ENCODE results near the gene CCDC24. TPM values are rescaled to one million over a fixed set of nuclear protein-coding genes. Genes with fewer than 3 reads are reported as not detected.

The CCDC24 gene
- total and polyA plus RNA-seq, 9 of the 15 experiments (the other 6 are each of a cell fraction or from before 2014, with no cell fraction given): 0.31 to 4.5 (median 1.5) TPM

GRCh38 chr1:43974443-43975248 lies 16.8 kb upstream of the CCDC24 start, which contains the start of gene ATP6V0B (continued):
- TF ChIP-seq, protein P1, sequence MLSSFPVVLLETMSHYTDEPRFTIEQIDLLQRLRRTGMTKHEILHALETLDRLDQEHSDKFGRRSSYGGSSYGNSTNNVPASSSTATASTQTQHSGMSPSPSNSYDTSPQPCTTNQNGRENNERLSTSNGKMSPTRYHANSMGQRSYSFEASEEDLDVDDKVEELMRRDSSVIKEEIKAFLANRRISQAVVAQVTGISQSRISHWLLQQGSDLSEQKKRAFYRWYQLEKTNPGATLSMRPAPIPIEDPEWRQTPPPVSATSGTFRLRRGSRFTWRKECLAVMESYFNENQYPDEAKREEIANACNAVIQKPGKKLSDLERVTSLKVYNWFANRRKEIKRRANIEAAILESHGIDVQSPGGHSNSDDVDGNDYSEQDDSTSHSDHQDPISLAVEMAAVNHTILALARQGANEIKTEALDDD (IDR thresholded peaks at IDR 0.05): no peak
- TF ChIP-seq GABPB1 (CRISPR knock-in tag; IDR thresholded peaks at IDR 0.05): peak; percentile 85
- TF ChIP-seq NFE2L1 (tag; IDR thresholded peaks at IDR 0.05; ENCODE audit: borderline replicate concordance, low read depth): no peak
- no peak for TF ChIP-seq POLR3A (IDR thresholded peaks at IDR 0.05; ENCODE audit: borderline replicate concordance, extremely low read depth, insufficient read depth, insufficient read length)
- TF ChIP-seq GABPA (tag; conservative IDR thresholded peaks at IDR 0.05; ENCODE audit: low read depth): peak; percentile 72
- no peak for TF ChIP-seq ZNF217 (CRISPR knock-in tag; IDR thresholded peaks at IDR 0.05)
- peak; percentile 77; the same call in 1 of the 2 replicates for TF ChIP-seq GTF2F1 (IDR thresholded peaks at IDR 0.05; ENCODE audit: low read depth, low read length)
- no peak for TF ChIP-seq ZNF445 (CRISPR knock-in tag; IDR thresholded peaks at IDR 0.05; ENCODE audit: low read depth)
- peak; percentile 90 for TF ChIP-seq SUPT5H (IDR thresholded peaks at IDR 0.05)
- no peak for TF ChIP-seq ZNF764 (CRISPR knock-in tag; IDR thresholded peaks at IDR 0.05; ENCODE audit: low read depth)
- TF ChIP-seq, protein P2, sequence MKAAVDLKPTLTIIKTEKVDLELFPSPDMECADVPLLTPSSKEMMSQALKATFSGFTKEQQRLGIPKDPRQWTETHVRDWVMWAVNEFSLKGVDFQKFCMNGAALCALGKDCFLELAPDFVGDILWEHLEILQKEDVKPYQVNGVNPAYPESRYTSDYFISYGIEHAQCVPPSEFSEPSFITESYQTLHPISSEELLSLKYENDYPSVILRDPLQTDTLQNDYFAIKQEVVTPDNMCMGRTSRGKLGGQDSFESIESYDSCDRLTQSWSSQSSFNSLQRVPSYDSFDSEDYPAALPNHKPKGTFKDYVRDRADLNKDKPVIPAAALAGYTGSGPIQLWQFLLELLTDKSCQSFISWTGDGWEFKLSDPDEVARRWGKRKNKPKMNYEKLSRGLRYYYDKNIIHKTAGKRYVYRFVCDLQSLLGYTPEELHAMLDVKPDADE (conservative IDR thresholded peaks at IDR 0.05; ENCODE audit: control insufficient read depth, low read depth, low read length): peak; percentile 99
- no peak for TF ChIP-seq ZFP30 (CRISPR knock-in tag; IDR thresholded peaks at IDR 0.05; ENCODE audit: borderline replicate concordance)
- TF ChIP-seq ZNF766 (CRISPR knock-in tag; conservative IDR thresholded peaks at IDR 0.05): peak; percentile 73; the same call in 1 of the 2 replicates
- no peak for TF ChIP-seq ZFPM2 (CRISPR knock-in tag; IDR thresholded peaks at IDR 0.05)
- peak; percentile 76 for TF ChIP-seq POLR2B (IDR thresholded peaks at IDR 0.05; ENCODE audit: low read depth, partially characterized antibody)
- TF ChIP-seq EGR1 (conservative IDR thresholded peaks at IDR 0.05): peak; percentile 90
- TF ChIP-seq, protein P3, sequence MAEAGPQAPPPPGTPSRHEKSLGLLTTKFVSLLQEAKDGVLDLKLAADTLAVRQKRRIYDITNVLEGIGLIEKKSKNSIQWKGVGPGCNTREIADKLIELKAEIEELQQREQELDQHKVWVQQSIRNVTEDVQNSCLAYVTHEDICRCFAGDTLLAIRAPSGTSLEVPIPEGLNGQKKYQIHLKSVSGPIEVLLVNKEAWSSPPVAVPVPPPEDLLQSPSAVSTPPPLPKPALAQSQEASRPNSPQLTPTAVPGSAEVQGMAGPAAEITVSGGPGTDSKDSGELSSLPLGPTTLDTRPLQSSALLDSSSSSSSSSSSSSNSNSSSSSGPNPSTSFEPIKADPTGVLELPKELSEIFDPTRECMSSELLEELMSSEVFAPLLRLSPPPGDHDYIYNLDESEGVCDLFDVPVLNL (CRISPR knock-in tag; IDR thresholded peaks at IDR 0.05; ENCODE audit: low read depth): peak; percentile 90
- TF ChIP-seq ZNF717 (CRISPR knock-in tag; IDR thresholded peaks at IDR 0.05): no peak
- TF ChIP-seq KLF13 (tag; IDR thresholded peaks at IDR 0.05; ENCODE audit: borderline replicate concordance, low read depth): no peak
- TF ChIP-seq SRF (CRISPR knock-in tag; IDR thresholded peaks at IDR 0.05): peak in 1 of 2 experiments; percentile 35; a peak in 1 of 4 replicates
- TF ChIP-seq TBP (optimal IDR thresholded peaks at IDR 0.05; ENCODE audit: low read depth, low read length): peak; percentile 73
- TF ChIP-seq HSF4 (CRISPR knock-in tag; IDR thresholded peaks at IDR 0.05; ENCODE audit: borderline replicate concordance): no peak
- TF ChIP-seq, protein P4, sequence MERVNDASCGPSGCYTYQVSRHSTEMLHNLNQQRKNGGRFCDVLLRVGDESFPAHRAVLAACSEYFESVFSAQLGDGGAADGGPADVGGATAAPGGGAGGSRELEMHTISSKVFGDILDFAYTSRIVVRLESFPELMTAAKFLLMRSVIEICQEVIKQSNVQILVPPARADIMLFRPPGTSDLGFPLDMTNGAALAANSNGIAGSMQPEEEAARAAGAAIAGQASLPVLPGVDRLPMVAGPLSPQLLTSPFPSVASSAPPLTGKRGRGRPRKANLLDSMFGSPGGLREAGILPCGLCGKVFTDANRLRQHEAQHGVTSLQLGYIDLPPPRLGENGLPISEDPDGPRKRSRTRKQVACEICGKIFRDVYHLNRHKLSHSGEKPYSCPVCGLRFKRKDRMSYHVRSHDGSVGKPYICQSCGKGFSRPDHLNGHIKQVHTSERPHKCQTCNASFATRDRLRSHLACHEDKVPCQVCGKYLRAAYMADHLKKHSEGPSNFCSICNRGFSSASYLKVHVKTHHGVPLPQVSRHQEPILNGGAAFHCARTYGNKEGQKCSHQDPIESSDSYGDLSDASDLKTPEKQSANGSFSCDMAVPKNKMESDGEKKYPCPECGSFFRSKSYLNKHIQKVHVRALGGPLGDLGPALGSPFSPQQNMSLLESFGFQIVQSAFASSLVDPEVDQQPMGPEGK (CRISPR knock-in tag; IDR thresholded peaks at IDR 0.05; ENCODE audit: borderline replicate concordance): no peak
